H1 (cell line): Measurements from ENCODE around the gene RPS27A. TPM values are rescaled to one million over a fixed set of nuclear protein-coding genes. Genes with fewer than 3 reads are reported as not detected.

ENCODE experiments used
- CTCF ChIA-PET: fragments of 300-600 bp; sonication (Branson Sonifier 250); formaldehyde crosslinking; loops from one replicate; lab custom pipeline; 2021; ENCODE audit not compliant: partially characterized antibody; lab: Charles Lee
- POLR2A ChIA-PET: fragments of 300-600 bp; sonication (Branson Sonifier 250); formaldehyde crosslinking; loops from one replicate; lab custom pipeline; 2021; ENCODE audit warnings: inconsistent platforms; ENCODE audit not compliant: partially characterized antibody; lab: Charles Lee
- DNase-seq, 2 experiments: peaks; one replicate each; pipeline versions ENCODE4 v3.0.0 to v3.0.0-alpha.2; 2010 to 2022; ENCODE audit warnings: low spot score in 2 of 2, low read depth in 1 of 2, mixed read lengths in 1 of 2
- FAIRE-seq: peaks from 2 replicates; lab custom pipeline; 2011; peaks lifted over from hg19 to GRCh38; lab: Jason Lieb, UNC
- H2AFZ ChIP-seq: 2 replicates; pipeline ENCODE4 v1.8.1; 2012; ENCODE audit warnings: low read length, inconsistent platforms
- H2AK5ac ChIP-seq: 2 replicates; pipeline ENCODE4 v1.6.1; 2013; ENCODE audit warnings: low read depth, low read length
- H2BK120ac ChIP-seq: replicated peaks from 2 replicates; pipeline ENCODE3; 2013; ENCODE audit warnings: low read depth, low read length, inconsistent platforms
- H2BK12ac ChIP-seq: 2 replicates; pipeline ENCODE4 v1.6.1; 2013; ENCODE audit warnings: low read depth, low read length
- H2BK15ac ChIP-seq: 2 replicates; pipeline ENCODE4 v1.6.1; 2013; ENCODE audit warnings: low read length
- H2BK20ac ChIP-seq: 2 replicates; pipeline ENCODE4 v1.6.1; 2013; ENCODE audit warnings: low read length
- H2BK5ac ChIP-seq: 2 replicates; pipeline ENCODE4 v1.6.1; 2013; ENCODE audit warnings: low read depth, low read length
- H3K14ac ChIP-seq: 2 replicates; pipeline ENCODE4 v1.6.1; 2013; ENCODE audit warnings: inconsistent platforms; ENCODE audit not compliant: insufficient read length
- H3K18ac ChIP-seq: 2 replicates; pipeline ENCODE4 v1.6.1; 2013; ENCODE audit warnings: low read length; ENCODE audit errors: extremely low read depth
- H3K23ac ChIP-seq: 2 replicates; pipeline ENCODE4 v1.6.1; 2013; ENCODE audit warnings: inconsistent platforms; ENCODE audit not compliant: insufficient read length
- H3K23me2 ChIP-seq: 2 replicates; pipeline ENCODE4 v1.6.1; 2013; ENCODE audit warnings: low read depth, low read length
- H3K27ac ChIP-seq: 2 replicates; pipeline ENCODE4 v1.6.1; 2011; ENCODE audit warnings: low read depth, low read length, inconsistent platforms
- H3K27me3 ChIP-seq, 4 experiments: replicated peaks in 1 of 4; 1 replicate in 1 of 4; 2 replicates in 3 of 4; pipeline versions ENCODE4 v1.6.1 to v1.8.1; 2011 to 2013; ENCODE audit warnings: low read length in 3 of 4, mild to moderate bottlenecking in 3 of 4, inconsistent platforms in 2 of 4, mixed read lengths in 2 of 4, moderate library complexity in 1 of 4; ENCODE audit not compliant: control insufficient read depth in 3 of 4, insufficient read depth in 3 of 4; ENCODE audit errors: extremely low read depth in 1 of 4
- H3K36me3 ChIP-seq, 4 experiments: 2 replicates each; pipeline versions ENCODE4 v1.6.1 to v1.8.1; 2011 to 2013; ENCODE audit warnings: mild to moderate bottlenecking in 4 of 4, low read length in 3 of 4, moderate library complexity in 2 of 4, control low read depth in 1 of 4, inconsistent platforms in 1 of 4; ENCODE audit not compliant: insufficient read depth in 4 of 4, control insufficient read depth in 2 of 4
- H3K4ac ChIP-seq: replicated peaks from 2 replicates; pipeline ENCODE3; 2013; ENCODE audit warnings: low read length, low read depth, mixed read lengths, inconsistent platforms; ENCODE audit not compliant: insufficient read length
- H3K4me1 ChIP-seq, 4 experiments: replicated peaks in 1 of 4; 1 replicate in 1 of 4; 2 replicates in 3 of 4; pipeline versions ENCODE4 v1.6.1 to v1.8.1; 2011 to 2013; ENCODE audit warnings: low read length in 3 of 4, inconsistent platforms in 2 of 4, mixed read lengths in 1 of 4; ENCODE audit not compliant: insufficient read depth in 4 of 4, control insufficient read depth in 3 of 4
- H3K4me2 ChIP-seq, 2 experiments: 2 replicates each; pipeline versions ENCODE4 v1.6.1 to v1.8.1; 2011 to 2013; ENCODE audit warnings: low read depth in 2 of 2, low read length in 2 of 2, control low read depth in 1 of 2, inconsistent platforms in 1 of 2, mild to moderate bottlenecking in 1 of 2; ENCODE audit not compliant: insufficient read depth in 1 of 2
- H3K4me3 ChIP-seq, 4 experiments: fragments of 200-600, 300-600 bp in 1 of 4; sonication (generic), shearing (Covaris generic), sonication (Bioruptor Twin) in 1 of 4; 2 replicates each; pipeline versions ENCODE4 v1.5.1 to v1.8.1; 2011 to 2016; ENCODE audit warnings: low read length in 4 of 4, low read depth in 3 of 4, control low read depth in 2 of 4, inconsistent platforms in 2 of 4, mild to moderate bottlenecking in 2 of 4, mixed read lengths in 1 of 4, moderate library complexity in 1 of 4; ENCODE audit not compliant: insufficient read depth in 2 of 4; ENCODE audit errors: extremely low read depth in 1 of 4
- H3K56ac ChIP-seq: replicated peaks from 2 replicates; pipeline ENCODE3; 2013; ENCODE audit warnings: low read depth, mild to moderate bottlenecking, mixed read lengths, low read length, inconsistent platforms; ENCODE audit not compliant: insufficient read length
- H3K79me1 ChIP-seq: 2 replicates; pipeline ENCODE4 v1.6.1; 2013; ENCODE audit warnings: low read depth, low read length, control low read depth
- H3K79me2 ChIP-seq, 2 experiments: 2 replicates each; pipeline versions ENCODE4 v1.6.1 to v1.8.1; 2012 to 2013; ENCODE audit warnings: low read length in 2 of 2, mild to moderate bottlenecking in 2 of 2, inconsistent platforms in 1 of 2; ENCODE audit not compliant: insufficient read depth in 2 of 2, control insufficient read depth in 1 of 2
- H3K9ac ChIP-seq, 4 experiments: replicated peaks in 1 of 4; 1 replicate in 1 of 4; 2 replicates in 3 of 4; pipeline versions ENCODE4 v1.6.1 to v1.8.1; 2011 to 2013; ENCODE audit warnings: low read depth in 3 of 4, low read length in 3 of 4, control low read depth in 2 of 4, mild to moderate bottlenecking in 2 of 4, moderate library complexity in 2 of 4, inconsistent platforms in 1 of 4; ENCODE audit errors: extremely low read depth in 1 of 4
- H3K9me3 ChIP-seq, 2 experiments: 2 replicates each; pipeline versions ENCODE4 v1.6.1 to v1.8.1; 2012 to 2013; ENCODE audit warnings: mild to moderate bottlenecking in 2 of 2, moderate library complexity in 2 of 2, control low read depth in 1 of 2, inconsistent platforms in 1 of 2, low read depth in 1 of 2, low read length in 1 of 2, mixed read lengths in 1 of 2; ENCODE audit not compliant: insufficient read depth in 2 of 2
- H4K20me1 ChIP-seq, 2 experiments: replicated peaks in 1 of 2; 2 replicates each; pipeline versions ENCODE3 to v1.8.1; 2011 to 2013; ENCODE audit warnings: inconsistent platforms in 2 of 2, low read length in 2 of 2, mild to moderate bottlenecking in 1 of 2; ENCODE audit not compliant: insufficient read depth in 2 of 2, control insufficient read depth in 1 of 2
- H4K5ac ChIP-seq: 2 replicates; pipeline ENCODE4 v1.6.1; 2013; ENCODE audit warnings: low read length, low read depth, mixed read lengths, inconsistent platforms; ENCODE audit not compliant: insufficient read length
- H4K8ac ChIP-seq: 2 replicates; pipeline ENCODE4 v1.8.0; 2013; ENCODE audit warnings: mild to moderate bottlenecking, moderate library complexity, low read length, inconsistent platforms; ENCODE audit not compliant: insufficient read depth; ENCODE audit errors: extremely low read depth
- H4K91ac ChIP-seq: replicated peaks from 2 replicates; pipeline ENCODE3; 2013; ENCODE audit warnings: low read length, mixed read lengths, inconsistent platforms; ENCODE audit not compliant: insufficient read length
- ATF2 ChIP-seq: IDR thresholded peaks from 2 replicates; pipeline ENCODE4 v1.6.1; 2012; ENCODE audit warnings: low read length, inconsistent platforms
- BACH1 ChIP-seq: IDR thresholded peaks from 2 replicates; pipeline ENCODE4 v1.6.1; 2012; ENCODE audit warnings: low read length, improper control_type of control experiment
- CBX8 ChIP-seq: fragments of 300-800, 300-1000 bp; sonication (generic); IDR thresholded peaks from 2 replicates; pipeline ENCODE4 v1.7.1; 2016; ENCODE audit warnings: low read depth, low read length, borderline replicate concordance
- EP300 ChIP-seq, 2 experiments: IDR thresholded peaks; 1 replicate in 1 of 2; 2 replicates in 1 of 2; pipeline ENCODE4 v1.6.1; 2011 to 2012; ENCODE audit warnings: low read depth in 2 of 2, low read length in 2 of 2, mild to moderate bottlenecking in 2 of 2, borderline replicate concordance in 1 of 2, inconsistent platforms in 1 of 2, moderate library complexity in 1 of 2
- EZH2 ChIP-seq: fragments of 200-600 bp; sonication (generic); IDR thresholded peaks from 2 replicates; pipeline ENCODE4 v1.7.1; 2012; ENCODE audit warnings: low read depth, mild to moderate bottlenecking, moderate library complexity, low read length, inconsistent platforms; ENCODE audit not compliant: severe bottlenecking
- KDM1A ChIP-seq: fragments of 200-600, 300-600 bp; sonication (generic); IDR thresholded peaks from 2 replicates; pipeline ENCODE4 v1.7.1; 2016; ENCODE audit warnings: mild to moderate bottlenecking, low read length, borderline replicate concordance
- NRF1 ChIP-seq: IDR thresholded peaks from 2 replicates; pipeline ENCODE4 v1.6.1; 2011; ENCODE audit warnings: mild to moderate bottlenecking, low read depth, low read length, improper control_type of control experiment
- RFX5 ChIP-seq: IDR thresholded peaks from 2 replicates; pipeline ENCODE4 v1.6.1; 2011; ENCODE audit warnings: low read depth, low read length, improper control_type of control experiment, borderline replicate concordance
- SP2 ChIP-seq: IDR thresholded peaks from 2 replicates; pipeline ENCODE4 v1.6.1; 2012; ENCODE audit warnings: mild to moderate bottlenecking, low read length, inconsistent platforms
- SP4 ChIP-seq: IDR thresholded peaks from 2 replicates; pipeline ENCODE4 v1.6.1; 2012; ENCODE audit warnings: low read length, inconsistent platforms
- TAF1 ChIP-seq: IDR thresholded peaks from 2 replicates; pipeline ENCODE4 v1.6.1; 2011; ENCODE audit warnings: mild to moderate bottlenecking, low read depth, low read length
- ZNF274 ChIP-seq: IDR thresholded peaks from 2 replicates; pipeline ENCODE4 v1.7.0; 2012; ENCODE audit warnings: low read length, borderline replicate concordance; ENCODE audit errors: extremely low read depth
- WGBS, 2 experiments: shearing (Covaris generic) in 1 of 2; methylation state at CpG; one replicate each; pipeline versions ENCODE4 v1.1.6 to v1.1.7; 2013 to 2015; ENCODE audit warnings: low lambda C conversion rate in 2 of 2, mixed read lengths in 2 of 2, inconsistent platforms in 1 of 2, low coverage in 1 of 2, missing lambda C conversion rate in 1 of 2; ENCODE audit not compliant: insufficient replicate concordance in 2 of 2, insufficient coverage in 1 of 2, insufficient read length in 1 of 2; ENCODE audit errors: extremely low coverage in 1 of 2, missing lambda C conversion rate in 1 of 2; 5-methylcytosine and 5-hydroxymethylcytosine counted together
- polyA plus RNA-seq, 7 experiments: library from polyadenylated mRNA; depleted of rRNA in 3 of 7; stranded (reverse) in 5 of 7; unstranded in 2 of 7; fragments of >200 nt in 5 of 7; fragments of 200-250 nt in 2 of 7; gene quantifications; 1 replicate in 5 of 7; 2 replicates in 1 of 7; 4 replicates in 1 of 7; pipeline versions ENCODE4 v1.2.1 to v1.2.3, GENCODE V29; 2011 to 2013; ENCODE audit warnings: missing spikeins in 2 of 7, mixed read lengths in 2 of 7
- total RNA-seq: library from RNA; stranded (reverse); fragmentation: NEBNext Ultra II Directional; extraction: Animal tissue kit (Norgen Biotek cat#: 25700); gene quantifications from 2 replicates; pipeline ENCODE4 v1.2.1, GENCODE V29; 2021

RPS27A gene
- total and polyA plus RNA-seq, 2 of the 8 experiments (the other 6 are each of a cell fraction or from before 2014, with no cell fraction given): 1,431 to 1,682 TPM

DNA sequence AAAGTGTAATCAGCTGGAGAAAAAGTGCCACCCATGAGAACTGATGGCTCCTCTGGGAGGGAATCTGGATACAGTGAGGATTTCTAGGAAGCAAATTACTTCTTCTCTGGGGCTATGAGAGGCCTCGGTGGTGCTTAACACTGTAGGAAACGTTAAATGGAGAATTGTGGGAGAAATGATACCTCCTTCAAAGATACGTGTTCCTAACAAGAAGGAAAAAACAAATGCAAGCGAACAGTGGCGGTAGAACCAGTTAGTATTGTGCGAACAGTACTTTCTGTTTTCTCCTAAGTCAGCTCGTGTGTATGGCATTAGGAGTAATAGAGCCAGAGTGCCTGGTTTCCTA lies 37.1 kb downstream of the RPS27A start:
- Histone ChIP-seq H2BK120ac (no peak overlapping the region), H3K9me3 (no peaks in the 10 kb centered on the region), H3K79me2 (no peaks in the 10 kb centered on the region), H2BK5ac (no peak overlapping the region), H2BK12ac (no peak overlapping the region), H3K23ac (no peak overlapping the region), H3K18ac (no peak overlapping the region), H3K56ac (no peak overlapping the region), H2AK5ac (no peak overlapping the region), H3K27me3 (no peaks in the 10 kb centered on the region), H4K8ac (no peak overlapping the region), H3K79me1 (no peaks in the 10 kb centered on the region), H3K4me3 (peak overlapping the region; percentile 90 to 100 (median 98)), H4K91ac (no peak overlapping the region), H4K5ac (no peak overlapping the region), H3K36me3 (peaks cover 0 to 15% (median 0%) of the 10 kb centered on the region in 4 experiments; a peak in 2 of 8 replicates), H2BK20ac (no peak overlapping the region), H4K20me1 (no peaks in the 10 kb centered on the region), H3K4me2 (peak overlapping the region; percentile 89 to 91), H3K27ac (peak overlapping the region; percentile 7; the same call in 1 of the 2 replicates), H2BK15ac (no peak overlapping the region), H3K9ac (peak overlapping the region in 1 of 4 experiments; percentile 60; a peak in 3 of 7 replicates), H3K4ac (no peak overlapping the region), H3K14ac (no peak overlapping the region), H2AFZ (peak overlapping the region; percentile 78; the same call in 1 of the 2 replicates), H3K23me2 (peaks cover 6% of the 10 kb centered on the region; the same call in 1 of the 2 replicates), H3K4me1 (peaks cover 0 to 4% (median under 1%) of the 10 kb centered on the region in 4 experiments; a peak in 1 of 7 replicates)
- 80% methylated on average over 7 of the region's 7 CpGs; no CpG with 5 or more reads in 1 of the 2 experiments for WGBS, 2 experiments
- DNase-seq (no peak), FAIRE-seq (no peak)
- ChIA-PET CTCF (interaction anchor here (1.3 kb wide), 1 partner anchor 15 kb away, joined by 3 read pairs; no protein-coding TSS in a partner anchor), POLR2A (interaction anchor here (1.3 to 1.7 kb wide), 3 partner anchors 9 to 37 kb away, joined by 5 to 8 read pairs (median 6); partner anchors contain the start of genes CLHC1 and RPS27A)
- no peak for TF ChIP-seq TAF1
- no peak for TF ChIP-seq RFX5
- no peak for TF ChIP-seq CBX8
- no peak for TF ChIP-seq NRF1
- no peak for TF ChIP-seq BACH1
- TF ChIP-seq ATF2: no peak
- no peak for TF ChIP-seq EZH2
- no peak for TF ChIP-seq EP300 (IDR thresholded peaks at IDR 0.05; ENCODE audit: borderline replicate concordance in 1 of 2, low read depth in 2 of 2, low read length in 2 of 2)
- TF ChIP-seq SP4: no peak
- TF ChIP-seq KDM1A: no peak
- TF ChIP-seq ZNF274: no peak
- no peak for TF ChIP-seq SP2
